HG03558 (cell line): ENCODE measurements around the gene SCARB2.
"Not testable (repeated sequence)": the region's sequence is repeated elsewhere in the genome, so short reads cannot be mapped to it uniquely, and the experiment has no call there.

Experiments
- ATAC-seq: cut with Tn5 transposase; IDR thresholded peaks from one replicate; pipeline ENCODE4 v1.9.1; 2021; ENCODE audit warnings: moderate number of reproducible peaks; ENCODE audit not compliant: unreplicated experiment; ENCODE audit errors: extremely low read depth

Gene SCARB2

GRCh38 chr4:76213415-76214176 lies at the start of gene SCARB2:
Gene SCARB2 (minus strand): TSS chr4:76213824. CDS start chr4:76213543, 281 bp downstream.
- peak; percentile 57 for ATAC-seq

- no peak for ATAC-seq
Measured at GRCh38 chr4:76260571-76260970, 46.9 kb upstream of the SCARB2 start.

- no peak for ATAC-seq
Measured at GRCh38 chr4:76257824-76258223, 44.2 kb upstream of the SCARB2 start.

- no peak for ATAC-seq
Measured at GRCh38 chr4:76256968-76257367, 43.3 kb upstream of the SCARB2 start.

- no peak for ATAC-seq
Measured at GRCh38 chr4:76256032-76256431, 42.4 kb upstream of the SCARB2 start.

- no peak for ATAC-seq
Measured at GRCh38 chr4:76253511-76253910, 39.9 kb upstream of the SCARB2 start.

GRCh38 chr4:76252271-76252653 lies 38.6 kb upstream of the SCARB2 start:
- no peak for ATAC-seq

- ATAC-seq, result no peak
Measured at GRCh38 chr4:76251441-76252270, 38.0 kb upstream of the SCARB2 start, which contains the start of gene FAM47E. Gene FAM47E (plus strand): TSS chr4:76251721. CDS start chr4:76251747, 26 bp downstream.

- no peak for ATAC-seq
Measured at GRCh38 chr4:76250962-76251361, 37.3 kb upstream of the SCARB2 start.

GRCh38 chr4:76246852-76247251 lies 33.2 kb upstream of the SCARB2 start:
- no peak for ATAC-seq

- ATAC-seq, result no peak
Measured at GRCh38 chr4:76246025-76246424, 32.4 kb upstream of the SCARB2 start.

- not testable (repeated sequence) for ATAC-seq
Measured at GRCh38 chr4:76243877-76244276, 30.3 kb upstream of the SCARB2 start.

- ATAC-seq, result no peak
Measured at GRCh38 chr4:76240236-76240635, 26.6 kb upstream of the SCARB2 start.

- no peak for ATAC-seq
Measured at GRCh38 chr4:76238701-76239100, 25.1 kb upstream of the SCARB2 start.

GRCh38 chr4:76238236-76238635 lies 24.6 kb upstream of the SCARB2 start:
- no peak for ATAC-seq

GRCh38 chr4:76235915-76236314 lies 22.3 kb upstream of the SCARB2 start:
- ATAC-seq, result no peak

GRCh38 chr4:76235407-76235806 lies 21.8 kb upstream of the SCARB2 start:
- ATAC-seq, result no peak

GRCh38 chr4:76234679-76235044 lies 21.0 kb upstream of the SCARB2 start:
- ATAC-seq, result no peak

- no peak for ATAC-seq
Measured at GRCh38 chr4:76233967-76234678, 20.5 kb upstream of the SCARB2 start.

GRCh38 chr4:76233529-76233928 lies 19.9 kb upstream of the SCARB2 start:
- no peak for ATAC-seq

GRCh38 chr4:76233083-76233482 lies 19.5 kb upstream of the SCARB2 start:
- ATAC-seq, result no peak
